ENCODE results near the gene PEX1.
"Not testable (repeated sequence)": the region's sequence is repeated elsewhere in the genome, so short reads cannot be mapped to it uniquely, and the experiment has no call there.

Gene PEX1

GRCh38 chr7:92464515-92464914, 63.8 kb downstream of the PEX1 start:
- FAIRE-seq (no peak), DNase-seq (ENCODE audit: extremely low spot score, insufficient read length, low read depth) (no peak)

- FAIRE-seq: no peak
- DNase-seq (ENCODE audit: extremely low spot score, insufficient read length, low read depth): no peak
Measured at GRCh38 chr7:92462560-92462959, 65.8 kb downstream of the PEX1 start.

GRCh38 chr7:92461027-92462003, 67.0 kb downstream of the PEX1 start:
- FAIRE-seq: peak; percentile 5
- peak; percentile 35 for DNase-seq (ENCODE audit: extremely low spot score, insufficient read length, low read depth)

GRCh38 chr7:92460510-92460909, 67.8 kb downstream of the PEX1 start:
- no peak for FAIRE-seq
- no peak for DNase-seq (ENCODE audit: extremely low spot score, insufficient read length, low read depth)

GRCh38 chr7:92460109-92460508, 68.2 kb downstream of the PEX1 start:
- FAIRE-seq (no peak), DNase-seq (ENCODE audit: extremely low spot score, insufficient read length, low read depth) (no peak)

- DNase-seq (ENCODE audit: extremely low spot score, insufficient read length, low read depth) (no peak), FAIRE-seq (no peak)
Measured at GRCh38 chr7:92456236-92456635, 72.1 kb downstream of the PEX1 start.

GRCh38 chr7:92451645-92452044, 76.7 kb downstream of the PEX1 start:
- FAIRE-seq: no peak
- DNase-seq (ENCODE audit: extremely low spot score, insufficient read length, low read depth): no peak

GRCh38 chr7:92448205-92448747, 80.0 kb downstream of the PEX1 start:
- peak; percentile 22 for DNase-seq (ENCODE audit: extremely low spot score, insufficient read length, low read depth)
- FAIRE-seq: peak; percentile 68

- peak; percentile 89 for FAIRE-seq
Measured at GRCh38 chr7:92447345-92448204, 80.7 kb downstream of the PEX1 start, which contains the start of gene GATAD1. GATAD1 (plus strand) TSS chr7:92447482; CDS start chr7:92447730, 248 bp downstream.

GRCh38 chr7:92446869-92447344, 81.4 kb downstream of the PEX1 start:
- no peak for DNase-seq (ENCODE audit: extremely low spot score, insufficient read length, low read depth)
- FAIRE-seq: no peak

More at GRCh38 chr7:92447345-92448204, 80.7 kb downstream of the PEX1 start, which contains the start of gene GATAD1:
- DNase-seq (ENCODE audit: extremely low spot score, insufficient read length, low read depth): peak; percentile 81

GRCh38 chr7:92442720-92443119, 85.6 kb downstream of the PEX1 start:
- not testable (repeated sequence) for FAIRE-seq; DNase-seq (ENCODE audit: extremely low spot score, insufficient read length, low read depth)

- no peak for FAIRE-seq
- DNase-seq (ENCODE audit: extremely low spot score, insufficient read length, low read depth): no peak
Measured at GRCh38 chr7:92437956-92438491, 90.3 kb downstream of the PEX1 start.
